ENCODE data around the gene IVD.

- TF ChIP-seq JUNB (CRISPR knock-in tag; conservative IDR thresholded peaks at IDR 0.05) = no peak
- no peak for TF ChIP-seq HCFC1 (IDR thresholded peaks at IDR 0.05; ENCODE audit: low read depth, low read length)
- TF ChIP-seq ZFP1 (CRISPR knock-in tag; IDR thresholded peaks at IDR 0.05) = no peak
- TF ChIP-seq CBX3 (IDR thresholded peaks at IDR 0.05; ENCODE audit: borderline replicate concordance in 1 of 2, low read length in 2 of 2) = no peak
- TF ChIP-seq FOXM1 (IDR thresholded peaks at IDR 0.05; ENCODE audit: low read depth) = no peak
- no peak for TF ChIP-seq FOXM1 (CRISPR knock-in tag; IDR thresholded peaks at IDR 0.05; ENCODE audit: low read depth)
- TF ChIP-seq MXI1 (IDR thresholded peaks at IDR 0.05; ENCODE audit: low read depth, low read length) = no peak
- no peak for TF ChIP-seq MAX (CRISPR knock-in tag; IDR thresholded peaks at IDR 0.05)
- no peak for TF ChIP-seq POLR2AphosphoS5 (IDR thresholded peaks at IDR 0.05; ENCODE audit: control insufficient read depth, insufficient read depth, low read depth, low read length)
- TF ChIP-seq CTCF (IDR thresholded peaks at IDR 0.05 in 2 of 3, conservative IDR thresholded peaks at IDR 0.05 in 1 of 3; ENCODE audit: insufficient read depth in 2 of 3, low read depth in 1 of 3, low read length in 3 of 3) = no peak
- no peak for TF ChIP-seq E2F6 (IDR thresholded peaks at IDR 0.05; ENCODE audit: borderline replicate concordance in 1 of 2, extremely low read depth in 1 of 2, insufficient read depth in 1 of 2, insufficient read length in 1 of 2, low read depth in 1 of 2, low read length in 1 of 2, poor library complexity in 1 of 2, severe bottlenecking in 1 of 2)
- no peak for TF ChIP-seq POLR2A (conservative IDR thresholded peaks at IDR 0.05)
- TF ChIP-seq POLR2G (IDR thresholded peaks at IDR 0.05; ENCODE audit: low read depth, low read length) = no peak
- no peak for TF ChIP-seq ZBTB1 (CRISPR knock-in tag; IDR thresholded peaks at IDR 0.05; ENCODE audit: borderline replicate concordance, low read depth)
- no peak for TF ChIP-seq RAD21 (CRISPR knock-in tag; conservative IDR thresholded peaks at IDR 0.05 in 1 of 2, IDR thresholded peaks at IDR 0.05 in 1 of 2)
Measured at GRCh38 chr15:40456299-40456712, 50.7 kb downstream of the IVD start.
